Fibroblast of the aortic adventitia (primary cell): Measurements from ENCODE around the gene TNFAIP2. TPM values are rescaled to one million over a fixed set of nuclear protein-coding genes. Genes with fewer than 3 reads are reported as not detected.

Source experiments
- DNase-seq: peaks from one replicate; pipeline ENCODE4 v3.0.0-alpha.2; 2010; ENCODE audit warnings: low read depth
- H3K4me3 ChIP-seq: 2 replicates; pipeline ENCODE4 v1.5.1; 2011; ENCODE audit warnings: low read depth, mild to moderate bottlenecking, control low read depth, low read length, moderate library complexity
- total RNA-seq: library from RNA; depleted of rRNA; stranded (reverse); fragments of >200 nt; gene quantifications from 2 replicates; pipeline ENCODE4 v1.2.3, GENCODE V29; 2012; ENCODE audit warnings: low replicate concordance
- TF ChIP-seq, protein P1 (sequence below): IDR thresholded peaks from 2 replicates; pipeline ENCODE4 v1.5.1; 2011; ENCODE audit warnings: mild to moderate bottlenecking, low read length, control low read depth, inconsistent platforms; ENCODE audit not compliant: insufficient read depth

TNFAIP2 gene
- total RNA-seq, 1 donor = 44.5 TPM

GRCh38 chr14:103130017-103130764, 6.9 kb downstream of the TNFAIP2 start:
- DNase-seq = no peak
- TF ChIP-seq, protein P1, sequence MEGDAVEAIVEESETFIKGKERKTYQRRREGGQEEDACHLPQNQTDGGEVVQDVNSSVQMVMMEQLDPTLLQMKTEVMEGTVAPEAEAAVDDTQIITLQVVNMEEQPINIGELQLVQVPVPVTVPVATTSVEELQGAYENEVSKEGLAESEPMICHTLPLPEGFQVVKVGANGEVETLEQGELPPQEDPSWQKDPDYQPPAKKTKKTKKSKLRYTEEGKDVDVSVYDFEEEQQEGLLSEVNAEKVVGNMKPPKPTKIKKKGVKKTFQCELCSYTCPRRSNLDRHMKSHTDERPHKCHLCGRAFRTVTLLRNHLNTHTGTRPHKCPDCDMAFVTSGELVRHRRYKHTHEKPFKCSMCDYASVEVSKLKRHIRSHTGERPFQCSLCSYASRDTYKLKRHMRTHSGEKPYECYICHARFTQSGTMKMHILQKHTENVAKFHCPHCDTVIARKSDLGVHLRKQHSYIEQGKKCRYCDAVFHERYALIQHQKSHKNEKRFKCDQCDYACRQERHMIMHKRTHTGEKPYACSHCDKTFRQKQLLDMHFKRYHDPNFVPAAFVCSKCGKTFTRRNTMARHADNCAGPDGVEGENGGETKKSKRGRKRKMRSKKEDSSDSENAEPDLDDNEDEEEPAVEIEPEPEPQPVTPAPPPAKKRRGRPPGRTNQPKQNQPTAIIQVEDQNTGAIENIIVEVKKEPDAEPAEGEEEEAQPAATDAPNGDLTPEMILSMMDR = no peak
- H3K4me3 ChIP-seq = no peak overlapping the region

GRCh38 chr14:103130965-103131364, 7.7 kb downstream of the TNFAIP2 start:
- TF ChIP-seq, protein P1 = no peak
- peak; percentile 87 for DNase-seq
- no peak overlapping the region for H3K4me3 ChIP-seq

DNA sequence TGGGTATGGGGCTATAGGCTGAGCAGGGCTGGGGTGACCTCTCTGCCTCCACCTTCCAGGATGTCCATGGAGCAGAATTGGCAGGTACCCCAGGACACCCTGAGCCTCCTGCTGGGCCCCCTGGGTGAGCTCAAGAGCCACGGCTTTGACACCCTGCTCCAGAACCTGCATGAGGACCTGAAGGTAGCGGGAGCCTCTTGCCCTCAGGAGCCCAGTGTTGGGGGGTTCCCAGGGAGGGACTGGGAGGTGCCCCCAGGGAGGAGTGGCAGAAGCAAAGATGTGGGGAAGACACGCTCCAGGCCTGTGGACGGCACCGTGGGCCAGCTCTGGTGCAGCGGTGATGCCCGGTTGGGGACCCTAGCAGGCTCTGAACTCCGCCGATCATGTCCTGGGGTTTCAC, 8.3 kb downstream of the TNFAIP2 start:
- DNase-seq = no peak
- H3K4me3 ChIP-seq = no peak overlapping the region
- TF ChIP-seq, protein P1 = no peak

- TF ChIP-seq, protein P1 = no peak
- no peak for DNase-seq
These were observed 9.3 kb downstream of the TNFAIP2 start for GRCh38 chr14:103132381-103133209.

GRCh38 chr14:103133210-103134140, 10.2 kb downstream of the TNFAIP2 start:
- no peak for DNase-seq
- TF ChIP-seq, protein P1 = no peak
- no peak overlapping the region for H3K4me3 ChIP-seq

More at GRCh38 chr14:103132381-103133209, 9.3 kb downstream of the TNFAIP2 start:
- H3K4me3 ChIP-seq = no peak overlapping the region

DNA sequence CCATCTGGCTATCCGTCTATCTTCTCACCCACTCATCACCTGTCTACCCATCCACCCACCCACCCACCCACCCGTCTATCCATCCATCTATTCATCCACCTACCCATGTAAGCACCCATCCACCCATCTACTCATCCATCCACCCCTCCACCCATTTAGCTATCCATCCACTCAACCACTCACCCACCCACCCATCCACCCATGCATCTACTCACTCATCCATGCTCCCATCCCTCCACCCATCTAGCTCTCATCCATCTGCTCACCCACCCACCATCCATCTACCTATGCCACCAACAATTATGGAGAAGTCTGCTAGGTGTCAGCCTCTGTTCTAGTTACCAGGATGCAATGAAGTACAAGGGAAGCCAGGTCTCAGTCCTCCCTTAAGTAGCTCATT, 11.1 kb downstream of the TNFAIP2 start:
- H3K4me3 ChIP-seq = no peak overlapping the region
- TF ChIP-seq, protein P1 = no peak
- DNase-seq = no peak
